VCaP (cell line): ENCODE data around the gene HIP1.
A peak's percentile ranks its signal among the peaks of the same experiment; 100 is the strongest.

Source experiments
- H3K27ac ChIP-seq: fragments of 450-650 bp; 2 replicates; pipeline ENCODE4 v1.5.1; 2017
- CTCF ChIP-seq: fragments of 450-650 bp; conservative IDR thresholded peaks from 2 replicates; pipeline ENCODE4 v1.5.1; 2017; ENCODE audit warnings: mild to moderate bottlenecking, moderate library complexity

Gene HIP1

GRCh38 chr7:75732764-75733630, 5.7 kb downstream of the HIP1 start:
- H3K27ac ChIP-seq: no peak overlapping the region
- TF ChIP-seq CTCF: no peak

GRCh38 chr7:75732016-75732521, 6.7 kb downstream of the HIP1 start:
- H3K27ac ChIP-seq: no peak overlapping the region
- no peak for TF ChIP-seq CTCF

- no peak for TF ChIP-seq CTCF
- no peak overlapping the region for H3K27ac ChIP-seq
These were observed 8.9 kb downstream of the HIP1 start for GRCh38 chr7:75729851-75730274.

- TF ChIP-seq CTCF: no peak
- peak overlapping the region; percentile 84 for H3K27ac ChIP-seq
These were observed 10.7 kb downstream of the HIP1 start for GRCh38 chr7:75727881-75728593.

GRCh38 chr7:75727351-75727750, 11.4 kb downstream of the HIP1 start:
- H3K27ac ChIP-seq: peak overlapping the region; percentile 84

GRCh38 chr7:75725306-75725705, 13.4 kb downstream of the HIP1 start:
- TF ChIP-seq CTCF: no peak
- H3K27ac ChIP-seq: no peak overlapping the region

- no peak for TF ChIP-seq CTCF
- no peak overlapping the region for H3K27ac ChIP-seq
These were observed 15.3 kb downstream of the HIP1 start for GRCh38 chr7:75723444-75723843.
